ENCODE measurements around the gene ANKRD13D. TPM values are rescaled to one million over a fixed set of nuclear protein-coding genes. Genes with fewer than 3 reads are reported as not detected.

ANKRD13D gene
- total and polyA plus RNA-seq, 2 experiments from 2014 or later = 20.3 to 30.8 TPM

- H3K4me3 Mint-ChIP-seq = no peak overlapping the region
- no peaks in the 10 kb centered on the region for H3K36me3 ChIP-seq (ENCODE audit: insufficient read depth)
- DNase-seq (ENCODE audit: low spot score) = no peak
- H3K79me2 ChIP-seq (replicated peaks; ENCODE audit: insufficient read depth) = no peaks in the 10 kb centered on the region
- no peaks in the 10 kb centered on the region for H3K27me3 ChIP-seq (ENCODE audit: insufficient read depth)
- no peaks in the 10 kb centered on the region; the same call in 2 of the 3 replicates for H3K4me1 Mint-ChIP-seq
- no peak overlapping the region for H2AFZ ChIP-seq
- no peaks in the 10 kb centered on the region for H3K36me3 Mint-ChIP-seq (ENCODE audit: low read depth)
- TF ChIP-seq STAT1 (IDR thresholded peaks at IDR 0.05; ENCODE audit: unreplicated experiment) = no peak
- TF ChIP-seq ZNF331 (CRISPR knock-in tag; IDR thresholded peaks at IDR 0.05; ENCODE audit: low read depth) = no peak
- no peak for TF ChIP-seq ETS1 (IDR thresholded peaks at IDR 0.05)
- TF ChIP-seq JUNB (IDR thresholded peaks at IDR 0.05; ENCODE audit: unreplicated experiment) = no peak
- no peak for TF ChIP-seq ZNF114 (CRISPR knock-in tag; IDR thresholded peaks at IDR 0.05)
- no peak for TF ChIP-seq ZNF462 (CRISPR knock-in tag; IDR thresholded peaks at IDR 0.05)
- no peak for TF ChIP-seq EZH2phosphoT487 (IDR thresholded peaks at IDR 0.05; ENCODE audit: unreplicated experiment)
- TF ChIP-seq NANOG (IDR thresholded peaks at IDR 0.05; ENCODE audit: borderline replicate concordance) = no peak
- no peak for TF ChIP-seq CTCF (conservative IDR thresholded peaks at IDR 0.05; ENCODE audit: low read depth in 2 of 2)
- TF ChIP-seq EZH2 (IDR thresholded peaks at IDR 0.05; ENCODE audit: low read depth, unreplicated experiment) = no peak
- H3K4me1 ChIP-seq (ENCODE audit: insufficient read depth) = peaks cover 5% of the 10 kb centered on the region; the same call in 1 of the 2 replicates
- H3K27ac ChIP-seq (ENCODE audit: low read depth) = no peak overlapping the region
- H3K4me2 ChIP-seq = no peak overlapping the region
- H3K27ac Mint-ChIP-seq = no peak overlapping the region
- H3F3A ChIP-seq (replicated peaks; ENCODE audit: low read depth) = no peaks in the 10 kb centered on the region
- no peak for ATAC-seq
- H3K27me3 Mint-ChIP-seq (ENCODE audit: insufficient read depth, low read depth, poor library complexity) = peaks cover 11% of the 10 kb centered on the region
- H3K4me3 ChIP-seq = no peak overlapping the region
- no peaks in the 10 kb centered on the region for H3K9me3 Mint-ChIP-seq
- H3K9me2 ChIP-seq (ENCODE audit: insufficient read depth) = no peaks in the 10 kb centered on the region
- H4K20me1 ChIP-seq (replicated peaks; ENCODE audit: insufficient read depth) = no peaks in the 10 kb centered on the region
These were observed 19.1 kb downstream of the ANKRD13D start for GRCh38 chr11:67308031-67308866.
